ENCODE results near the gene RIT1. TPM values are rescaled to one million over a fixed set of nuclear protein-coding genes. Genes with fewer than 3 reads are reported as not detected.

RIT1 gene
- total RNA-seq, 1 experiment from 2014 or later, result 26.4 TPM

GRCh38 chr1:155888481-155888880 is 22.7 kb downstream of the RIT1 start:
- H3T11ph ChIP-seq (ENCODE audit: low read length), result no peak overlapping the region
- H3K9ac ChIP-seq (ENCODE audit: extremely low read depth, insufficient read length, low read length), result no peak overlapping the region
- H3K79me1 ChIP-seq (ENCODE audit: insufficient read depth, low read depth, low read length, poor library complexity, severe bottlenecking), result no peaks in the 10 kb centered on the region
- H4K91ac ChIP-seq (ENCODE audit: insufficient read length, low read depth, low read length), result no peak overlapping the region
- H3K4me2 ChIP-seq (ENCODE audit: insufficient read depth, insufficient read length, low read length), result no peak overlapping the region
- no peaks in the 10 kb centered on the region for H3K27me3 Mint-ChIP-seq (ENCODE audit: low read depth)
- no peak overlapping the region for H2BK15ac ChIP-seq (ENCODE audit: low read depth, low read length)
- H4K8ac ChIP-seq (replicated peaks; ENCODE audit: insufficient read length, low read depth, low read length), result no peak overlapping the region
- H3K9me3 ChIP-seq (ENCODE audit: control insufficient read depth, low read depth, low read length), result no peaks in the 10 kb centered on the region
- WGBS (ENCODE audit: extremely low coverage, insufficient read length, low lambda C conversion rate), result no CpG with 5 or more reads among the region's 5 CpGs
- no peak overlapping the region for H3K27ac ChIP-seq (ENCODE audit: insufficient read length, low read depth, low read length)
- no peak overlapping the region for H4K5ac ChIP-seq (ENCODE audit: insufficient read length, low read depth, low read length)
- no peaks in the 10 kb centered on the region for H3K23me2 ChIP-seq (ENCODE audit: insufficient read length, low read depth, low read length, poor library complexity, severe bottlenecking)
- H3K56ac ChIP-seq (ENCODE audit: insufficient read length, low read depth, low read length), result no peak overlapping the region
- no peaks in the 10 kb centered on the region for H3K27me3 ChIP-seq (ENCODE audit: insufficient read depth, low read length)
- H2BK12ac ChIP-seq (ENCODE audit: insufficient read length, low read depth, low read length), result no peak overlapping the region
- H3K23ac ChIP-seq (ENCODE audit: insufficient read length, low read depth, low read length), result no peak overlapping the region
- H3K79me2 ChIP-seq (ENCODE audit: insufficient read depth, low read length), result no peaks in the 10 kb centered on the region
- H2BK120ac ChIP-seq (ENCODE audit: low read depth, low read length, poor library complexity, severe bottlenecking), result no peak overlapping the region
- H3K27ac Mint-ChIP-seq, result no peak overlapping the region
- H3K4me1 Mint-ChIP-seq, result peaks cover 8% of the 10 kb centered on the region in 2 experiments
- no peaks in the 10 kb centered on the region for H3K9me3 Mint-ChIP-seq
- H3K4ac ChIP-seq (ENCODE audit: low read depth, low read length), result no peak overlapping the region
- no peaks in the 10 kb centered on the region for H3K36me3 Mint-ChIP-seq (ENCODE audit: insufficient read depth in 1 of 3, low read depth in 3 of 3)
- H2AK5ac ChIP-seq (ENCODE audit: insufficient read length, low read length), result no peak overlapping the region
- H2BK5ac ChIP-seq (ENCODE audit: insufficient read length, low read length), result no peak overlapping the region
- H2BK20ac ChIP-seq (ENCODE audit: low read depth, low read length, poor library complexity, severe bottlenecking), result no peak overlapping the region
- H3K4me3 Mint-ChIP-seq, result no peak overlapping the region
- no peaks in the 10 kb centered on the region for H3K4me1 ChIP-seq (ENCODE audit: insufficient read depth, low read length)
- H3K18ac ChIP-seq (ENCODE audit: insufficient read length, low read depth, low read length), result no peak overlapping the region
- TF ChIP-seq CTCF (conservative IDR thresholded peaks at IDR 0.05), result no peak
- DNase-seq, result no peak
- no peak overlapping the region for H3K14ac ChIP-seq (ENCODE audit: insufficient read depth, low read length)
- H4K20me1 ChIP-seq (ENCODE audit: control insufficient read depth, insufficient read depth, insufficient read length), result no peaks in the 10 kb centered on the region
- H2AFZ ChIP-seq (ENCODE audit: low read length), result no peak overlapping the region
